Thymus (tissue), 11 donors: Measurements from ENCODE around the gene HMG20A. TPM values are rescaled to one million over a fixed set of nuclear protein-coding genes. Genes with fewer than 3 reads are reported as not detected.
A peak's percentile ranks its signal among the peaks of the same experiment; 100 is the strongest.

Experiments
- DNase-seq, 9 donors: peaks; one replicate each; pipeline ENCODE4 v3.0.0-alpha.2; 2013; ENCODE audit warnings: low spot score in 9 of 9, low read depth in 6 of 9, missing footprints in 1 of 9
- H3K27ac ChIP-seq, 2 donors: one replicate each; pipeline ENCODE4 v1.5.1; 2013; ENCODE audit warnings: control low read depth in 1 of 2, low read depth in 1 of 2, low read length in 1 of 2, mild to moderate bottlenecking in 1 of 2, moderate library complexity in 1 of 2
- H3K27me3 ChIP-seq, 2 donors: one replicate each; pipeline ENCODE4 v1.5.1; 2013; ENCODE audit warnings: low read length in 1 of 2; ENCODE audit not compliant: control insufficient read depth in 2 of 2, insufficient read depth in 1 of 2
- H3K36me3 ChIP-seq, 2 donors: one replicate each; pipeline ENCODE4 v1.5.1; 2013; ENCODE audit warnings: low read length in 1 of 2, mild to moderate bottlenecking in 1 of 2, moderate library complexity in 1 of 2; ENCODE audit not compliant: control insufficient read depth in 2 of 2, insufficient read depth in 2 of 2
- H3K4me1 ChIP-seq, 2 donors: one replicate each; pipeline ENCODE4 v1.5.1; 2013; ENCODE audit warnings: low read length in 2 of 2; ENCODE audit not compliant: control insufficient read depth in 2 of 2, insufficient read depth in 2 of 2
- H3K4me3 ChIP-seq, 2 donors: one replicate each; pipeline ENCODE4 v1.5.1; 2013; ENCODE audit warnings: low read length in 2 of 2, control low read depth in 1 of 2, mild to moderate bottlenecking in 1 of 2
- H3K9me3 ChIP-seq, 2 donors: one replicate each; pipeline ENCODE4 v1.5.1; 2013; ENCODE audit warnings: low read length in 1 of 2, mild to moderate bottlenecking in 1 of 2; ENCODE audit not compliant: control insufficient read depth in 2 of 2, insufficient read depth in 1 of 2
- WGBS: extraction: QIAGEN DNeasy Blood & Tissue Kit; methylation state at CpG from one replicate; pipeline ENCODE4 v1.1.7; 2013; 5-methylcytosine and 5-hydroxymethylcytosine counted together
- polyA plus RNA-seq: library from polyadenylated mRNA; stranded (reverse); fragments of 200-250 nt; gene quantifications from one replicate; pipeline ENCODE4 v1.2.3, GENCODE V29; 2013
- total RNA-seq: library from RNA; stranded (reverse); fragments of 120-200 nt; gene quantifications from one replicate; pipeline ENCODE4 v1.2.4, GENCODE V29; 2013
- donor health status: healthy.

Gene HMG20A
- total and polyA plus RNA-seq, 2 donors = 25.8 to 33.0 TPM

DNA sequence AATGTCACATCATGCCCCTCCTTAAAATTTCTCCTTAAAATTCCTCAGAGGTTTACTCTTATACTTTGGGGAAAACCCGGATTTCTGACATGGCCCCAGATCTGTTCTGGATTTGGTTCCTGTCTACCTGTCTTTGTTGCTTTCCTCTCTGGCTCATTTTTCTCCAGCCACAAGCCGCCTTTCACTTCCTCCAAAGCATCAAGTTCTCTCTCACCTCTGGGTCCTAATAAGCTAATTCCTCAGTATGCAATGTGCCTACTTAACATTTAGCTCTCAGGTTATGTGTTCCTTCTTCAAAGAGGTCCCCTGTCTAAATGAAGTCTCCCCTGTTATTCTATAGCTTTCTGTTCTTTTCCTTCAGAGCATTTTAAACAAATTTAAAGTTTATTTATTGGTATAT lies 16.1 kb downstream of the HMG20A start:
- H3K36me3 ChIP-seq = no peaks in the 10 kb centered on the region
- no peaks in the 10 kb centered on the region for H3K27me3 ChIP-seq
- H3K27ac ChIP-seq = no peak overlapping the region
- peak in 1 of 9 donors; percentile 7 for DNase-seq
- no peaks in the 10 kb centered on the region for H3K4me1 ChIP-seq
- no peaks in the 10 kb centered on the region for H3K9me3 ChIP-seq
- no peak overlapping the region for H3K4me3 ChIP-seq
- WGBS = 93% methylated on average over 2 of the region's 2 CpGs

DNA sequence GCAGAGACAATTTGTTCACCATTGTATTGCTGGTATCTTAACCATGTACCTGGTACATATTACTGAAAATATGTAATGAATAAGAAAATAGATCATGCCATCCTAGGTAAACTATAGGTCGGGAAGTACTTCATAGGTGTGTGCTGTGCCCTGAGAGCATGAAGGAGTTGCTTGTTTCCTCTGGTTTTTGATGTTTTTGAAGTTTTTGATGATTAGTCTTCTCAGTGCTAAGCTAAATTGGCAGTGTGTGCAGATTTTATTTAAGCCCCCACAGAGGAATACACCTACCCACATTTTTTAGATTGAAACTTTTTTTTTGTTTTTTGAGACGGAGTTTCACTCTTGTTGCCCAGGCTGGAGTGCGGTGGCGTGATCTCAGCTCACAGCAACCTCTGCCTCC lies 16.6 kb downstream of the HMG20A start:
- H3K9me3 ChIP-seq = no peaks in the 10 kb centered on the region
- WGBS = 91% methylated on average over 4 of the region's 4 CpGs
- H3K36me3 ChIP-seq = no peaks in the 10 kb centered on the region
- no peaks in the 10 kb centered on the region for H3K4me1 ChIP-seq
- no peak overlapping the region for H3K27ac ChIP-seq
- H3K4me3 ChIP-seq = no peak overlapping the region
- no peaks in the 10 kb centered on the region for H3K27me3 ChIP-seq
- no peak for DNase-seq

- Histone ChIP-seq H3K36me3 (no peaks in the 10 kb centered on the region), H3K27me3 (no peaks in the 10 kb centered on the region), H3K4me1 (no peaks in the 10 kb centered on the region), H3K9me3 (no peaks in the 10 kb centered on the region), H3K4me3 (no peak overlapping the region), H3K27ac (no peak overlapping the region)
- WGBS = 96% methylated on average over 3 of the region's 3 CpGs
- DNase-seq = no peak
Measured at GRCh38 chr15:77440378-77440999, 19.8 kb downstream of the HMG20A start.

GRCh38 chr15:77446840-77447390 lies 26.2 kb downstream of the HMG20A start:
- H3K36me3 ChIP-seq = peaks cover 0 to 3% of the 10 kb centered on the region in 2 donors

DNA sequence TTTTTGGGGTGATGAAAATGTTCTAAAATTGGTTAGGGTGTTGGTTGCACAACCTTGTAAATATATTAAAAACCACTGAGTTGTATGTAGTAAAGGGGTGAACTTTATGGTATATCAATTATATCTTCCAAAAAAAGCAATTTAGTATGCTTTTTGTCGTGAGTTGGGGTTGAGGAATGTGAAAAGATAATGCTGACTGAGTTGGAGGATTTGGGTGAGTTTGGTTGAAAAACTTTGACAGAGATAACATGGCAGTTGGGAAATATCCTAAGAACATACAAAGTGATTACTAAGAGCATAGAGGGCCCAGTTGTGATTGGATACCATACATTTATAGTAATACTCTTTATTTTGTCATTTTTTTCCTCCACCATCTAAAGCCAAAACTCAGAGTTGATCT lies 33.6 kb downstream of the HMG20A start:
- H3K27ac ChIP-seq = no peak overlapping the region
- WGBS = 98% methylated on average over 1 of the region's 1 CpG
- no peaks in the 10 kb centered on the region for H3K9me3 ChIP-seq
- no peak for DNase-seq
- H3K4me3 ChIP-seq = no peak overlapping the region
- H3K36me3 ChIP-seq = peaks cover 0 to 9% of the 10 kb centered on the region in 2 donors
- peaks cover 4 to 6% of the 10 kb centered on the region in 2 donors for H3K4me1 ChIP-seq
- H3K27me3 ChIP-seq = no peaks in the 10 kb centered on the region

More at GRCh38 chr15:77446840-77447390, 26.2 kb downstream of the HMG20A start:
- Histone ChIP-seq H3K27ac (no peak overlapping the region), H3K27me3 (no peaks in the 10 kb centered on the region), H3K4me3 (no peak overlapping the region), H3K4me1 (peaks cover 0 to 4% of the 10 kb centered on the region in 2 donors), H3K9me3 (no peaks in the 10 kb centered on the region)
- DNase-seq = no peak
- WGBS = 81% methylated on average over 4 of the region's 4 CpGs

GRCh38 chr15:77454951-77455350 lies 34.3 kb downstream of the HMG20A start:
- peaks cover 0 to 14% of the 10 kb centered on the region in 2 donors for H3K36me3 ChIP-seq
- no peak overlapping the region for H3K27ac ChIP-seq
- H3K4me1 ChIP-seq = peaks cover 4 to 6% of the 10 kb centered on the region in 2 donors
- H3K4me3 ChIP-seq = no peak overlapping the region
- no peak for DNase-seq
- no peaks in the 10 kb centered on the region for H3K9me3 ChIP-seq
- H3K27me3 ChIP-seq = no peaks in the 10 kb centered on the region

GRCh38 chr15:77455696-77456321 lies 35.1 kb downstream of the HMG20A start:
- Histone ChIP-seq H3K27ac (peak overlapping the region in 1 of 2 donors; percentile 35), H3K27me3 (no peaks in the 10 kb centered on the region), H3K4me3 (no peak overlapping the region), H3K36me3 (peaks cover 0 to 15% of the 10 kb centered on the region in 2 donors), H3K4me1 (peaks cover 4 to 6% of the 10 kb centered on the region in 2 donors), H3K9me3 (no peaks in the 10 kb centered on the region)
- 91% methylated on average over 3 of the region's 3 CpGs for WGBS
- DNase-seq = no peak

GRCh38 chr15:77456746-77457145 lies 36.1 kb downstream of the HMG20A start:
- 95% methylated on average over 1 of the region's 1 CpG for WGBS
- Histone ChIP-seq H3K36me3 (peaks cover 0 to 12% of the 10 kb centered on the region in 2 donors), H3K9me3 (no peaks in the 10 kb centered on the region), H3K27ac (no peak overlapping the region), H3K4me3 (no peak overlapping the region), H3K4me1 (peaks cover 4 to 6% of the 10 kb centered on the region in 2 donors), H3K27me3 (no peaks in the 10 kb centered on the region)
- DNase-seq = no peak

DNA sequence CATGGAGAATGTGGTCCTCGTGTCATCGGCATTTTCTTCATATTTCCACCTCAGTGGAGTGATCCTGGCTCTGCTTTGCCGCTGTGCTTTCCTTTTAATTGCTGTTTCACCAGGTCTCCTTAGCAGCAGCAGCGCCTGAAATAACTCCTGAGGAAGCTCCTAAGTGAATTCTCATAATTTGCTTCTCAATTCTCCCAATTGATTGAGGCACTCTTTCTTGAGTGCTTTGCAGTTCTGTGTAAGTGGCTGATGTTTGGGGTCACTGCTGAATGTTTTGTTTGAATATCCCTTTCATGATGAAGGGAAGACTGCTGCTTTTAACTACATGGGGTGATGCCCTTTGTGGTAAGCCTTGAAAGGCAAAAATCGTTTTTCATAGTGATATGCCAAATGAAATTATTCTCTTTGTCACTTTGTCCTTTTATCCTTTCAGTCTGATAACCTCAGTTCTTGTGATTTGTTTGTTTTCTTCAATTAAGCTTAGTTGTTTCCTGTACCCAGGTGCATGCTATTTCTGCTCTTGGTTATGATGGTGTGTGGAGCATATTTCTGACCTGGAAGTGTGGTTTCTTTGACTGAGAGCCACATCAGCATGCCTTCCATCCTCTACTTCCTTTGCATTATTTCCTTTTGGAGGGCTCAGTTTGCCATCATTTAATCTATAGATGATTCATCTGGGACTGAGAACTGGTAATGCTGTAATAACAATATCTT lies 36.7 kb downstream of the HMG20A start:
- H3K27me3 ChIP-seq = no peaks in the 10 kb centered on the region
- H3K9me3 ChIP-seq = no peaks in the 10 kb centered on the region
- DNase-seq = peak; percentile 3 to 66 (median 23)
- WGBS = 76% methylated on average over 5 of the region's 5 CpGs
- no peak overlapping the region for H3K4me3 ChIP-seq
- H3K4me1 ChIP-seq = peaks cover 4 to 6% of the 10 kb centered on the region in 2 donors
- H3K36me3 ChIP-seq = peaks cover 0 to 12% of the 10 kb centered on the region in 2 donors
- no peak overlapping the region for H3K27ac ChIP-seq
